IMR-90 (cell line): Measurements from ENCODE around the gene TP63.

Experiments used
- BHLHE40 ChIP-seq: fragments of 150-350 bp; IDR thresholded peaks from 2 replicates; pipeline ENCODE4 v1.6.1; 2016; ENCODE audit warnings: mild to moderate bottlenecking, low read depth, low read length
- CEBPB ChIP-seq: IDR thresholded peaks from 2 replicates; pipeline ENCODE4 v1.6.1; 2012; ENCODE audit warnings: low read depth, low read length, improper control_type of control experiment
- FOS ChIP-seq: fragments of 150-350 bp; IDR thresholded peaks from 2 replicates; pipeline ENCODE4 v1.6.1; 2016; ENCODE audit warnings: low read depth, low read length
- MAFK ChIP-seq: IDR thresholded peaks from 2 replicates; pipeline ENCODE4 v1.6.1; 2012; ENCODE audit warnings: low read depth, low read length, improper control_type of control experiment
- POLR2A ChIP-seq: IDR thresholded peaks from 2 replicates; pipeline ENCODE4 v1.6.1; 2012; ENCODE audit warnings: mild to moderate bottlenecking, low read depth, low read length
- RAD21 ChIP-seq: IDR thresholded peaks from 2 replicates; pipeline ENCODE4 v1.6.1; 2012; ENCODE audit warnings: low read length, improper control_type of control experiment
- RFX5 ChIP-seq: IDR thresholded peaks from 2 replicates; pipeline ENCODE4 v1.8.0; 2012; ENCODE audit warnings: low read depth, mild to moderate bottlenecking, low read length, moderate library complexity
- TF ChIP-seq, protein P1 (sequence below): conservative IDR thresholded peaks from 2 replicates; pipeline ENCODE4 v1.5.1; 2012; ENCODE audit warnings: mild to moderate bottlenecking, low read depth, low read length, improper control_type of control experiment
- TF ChIP-seq, protein P2 (sequence below): fragments of 150-350 bp; IDR thresholded peaks from 2 replicates; pipeline ENCODE4 v1.6.1; 2017; ENCODE audit warnings: mild to moderate bottlenecking, antibody characterized with exemption, low read length, low read depth
- TF ChIP-seq, protein P3 (sequence below): fragments of 150-350 bp; IDR thresholded peaks from 2 replicates; pipeline ENCODE4 v1.6.1; 2016; ENCODE audit warnings: low read depth, mild to moderate bottlenecking, low read length, moderate library complexity, borderline replicate concordance

DNA sequence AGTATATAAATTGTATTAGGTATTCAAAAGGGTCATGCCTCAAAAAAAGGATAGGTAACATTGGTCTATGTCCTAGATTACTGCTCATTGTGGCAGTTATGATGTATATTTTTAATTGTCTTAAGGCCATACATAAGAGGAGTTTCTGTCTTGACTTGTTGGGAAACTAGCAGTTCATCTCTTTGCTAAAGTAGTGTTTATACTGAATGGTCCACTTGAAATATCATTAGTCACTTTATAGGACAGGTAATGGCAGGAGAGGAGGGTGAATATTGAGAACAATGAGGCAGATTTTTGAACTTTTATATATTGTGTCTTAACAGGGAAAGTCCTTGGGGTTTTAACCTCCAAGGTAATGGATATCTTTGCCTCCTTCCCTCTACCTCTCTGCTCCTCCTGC lies 58.4 kb downstream of the TP63 start:
- TF ChIP-seq POLR2A (no peak), RFX5 (no peak), BHLHE40 (no peak), RAD21 (no peak), CEBPB (no peak), FOS (no peak), MAFK (no peak)
- TF ChIP-seq, protein P1, sequence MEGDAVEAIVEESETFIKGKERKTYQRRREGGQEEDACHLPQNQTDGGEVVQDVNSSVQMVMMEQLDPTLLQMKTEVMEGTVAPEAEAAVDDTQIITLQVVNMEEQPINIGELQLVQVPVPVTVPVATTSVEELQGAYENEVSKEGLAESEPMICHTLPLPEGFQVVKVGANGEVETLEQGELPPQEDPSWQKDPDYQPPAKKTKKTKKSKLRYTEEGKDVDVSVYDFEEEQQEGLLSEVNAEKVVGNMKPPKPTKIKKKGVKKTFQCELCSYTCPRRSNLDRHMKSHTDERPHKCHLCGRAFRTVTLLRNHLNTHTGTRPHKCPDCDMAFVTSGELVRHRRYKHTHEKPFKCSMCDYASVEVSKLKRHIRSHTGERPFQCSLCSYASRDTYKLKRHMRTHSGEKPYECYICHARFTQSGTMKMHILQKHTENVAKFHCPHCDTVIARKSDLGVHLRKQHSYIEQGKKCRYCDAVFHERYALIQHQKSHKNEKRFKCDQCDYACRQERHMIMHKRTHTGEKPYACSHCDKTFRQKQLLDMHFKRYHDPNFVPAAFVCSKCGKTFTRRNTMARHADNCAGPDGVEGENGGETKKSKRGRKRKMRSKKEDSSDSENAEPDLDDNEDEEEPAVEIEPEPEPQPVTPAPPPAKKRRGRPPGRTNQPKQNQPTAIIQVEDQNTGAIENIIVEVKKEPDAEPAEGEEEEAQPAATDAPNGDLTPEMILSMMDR: no peak
- TF ChIP-seq, protein P2, sequence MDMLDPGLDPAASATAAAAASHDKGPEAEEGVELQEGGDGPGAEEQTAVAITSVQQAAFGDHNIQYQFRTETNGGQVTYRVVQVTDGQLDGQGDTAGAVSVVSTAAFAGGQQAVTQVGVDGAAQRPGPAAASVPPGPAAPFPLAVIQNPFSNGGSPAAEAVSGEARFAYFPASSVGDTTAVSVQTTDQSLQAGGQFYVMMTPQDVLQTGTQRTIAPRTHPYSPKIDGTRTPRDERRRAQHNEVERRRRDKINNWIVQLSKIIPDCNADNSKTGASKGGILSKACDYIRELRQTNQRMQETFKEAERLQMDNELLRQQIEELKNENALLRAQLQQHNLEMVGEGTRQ: no peak
- TF ChIP-seq, protein P3, sequence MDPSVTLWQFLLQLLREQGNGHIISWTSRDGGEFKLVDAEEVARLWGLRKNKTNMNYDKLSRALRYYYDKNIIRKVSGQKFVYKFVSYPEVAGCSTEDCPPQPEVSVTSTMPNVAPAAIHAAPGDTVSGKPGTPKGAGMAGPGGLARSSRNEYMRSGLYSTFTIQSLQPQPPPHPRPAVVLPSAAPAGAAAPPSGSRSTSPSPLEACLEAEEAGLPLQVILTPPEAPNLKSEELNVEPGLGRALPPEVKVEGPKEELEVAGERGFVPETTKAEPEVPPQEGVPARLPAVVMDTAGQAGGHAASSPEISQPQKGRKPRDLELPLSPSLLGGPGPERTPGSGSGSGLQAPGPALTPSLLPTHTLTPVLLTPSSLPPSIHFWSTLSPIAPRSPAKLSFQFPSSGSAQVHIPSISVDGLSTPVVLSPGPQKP: no peak
